ENCODE data around the gene ADGRD2.

ADGRD2 gene

DNA sequence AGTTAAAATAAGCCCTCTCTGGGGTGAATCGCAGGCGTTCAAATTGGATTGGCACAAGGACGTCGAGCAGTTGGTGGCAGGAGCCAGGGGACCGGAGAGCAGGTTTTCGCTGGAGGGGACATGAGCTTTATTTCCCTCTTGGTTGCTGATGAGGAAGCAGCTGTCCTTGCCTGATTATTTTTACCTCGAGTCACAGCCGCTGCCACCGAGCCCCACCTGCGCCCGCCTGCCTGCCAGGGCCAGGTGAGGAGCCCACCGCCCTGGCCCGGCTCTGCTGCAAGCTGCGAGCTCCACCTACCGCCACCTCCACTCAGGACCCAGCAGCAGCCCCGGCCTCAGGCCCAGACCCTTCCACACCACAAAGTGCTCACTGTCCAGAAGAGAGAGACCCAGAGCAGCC, 9.0 kb upstream of the ADGRD2 start:
- Histone ChIP-seq H3K9ac (ENCODE audit: low read length) (no peak overlapping the region), H3K9me3 (ENCODE audit: insufficient read depth, low read length) (no peaks in the 10 kb centered on the region), H3K36me3 (replicated peaks; ENCODE audit: low read depth, low read length) (no peaks in the 10 kb centered on the region), H3K4me3 (ENCODE audit: low read length) (no peak overlapping the region), H3K4me1 (ENCODE audit: low read length) (no peaks in the 10 kb centered on the region), H3K27me3 (ENCODE audit: low read depth, low read length) (no peaks in the 10 kb centered on the region), H4K20me1 (ENCODE audit: insufficient read depth, low read length) (no peaks in the 10 kb centered on the region), H2AFZ (ENCODE audit: low read depth, low read length) (no peak overlapping the region), H3K4me2 (ENCODE audit: low read length) (no peak overlapping the region), H3K27ac (ENCODE audit: low read length) (no peak overlapping the region), H3K79me2 (ENCODE audit: low read length) (no peaks in the 10 kb centered on the region)
- TF ChIP-seq EZH2phosphoT487 (IDR thresholded peaks at IDR 0.05; ENCODE audit: low read depth) = no peak

DNA sequence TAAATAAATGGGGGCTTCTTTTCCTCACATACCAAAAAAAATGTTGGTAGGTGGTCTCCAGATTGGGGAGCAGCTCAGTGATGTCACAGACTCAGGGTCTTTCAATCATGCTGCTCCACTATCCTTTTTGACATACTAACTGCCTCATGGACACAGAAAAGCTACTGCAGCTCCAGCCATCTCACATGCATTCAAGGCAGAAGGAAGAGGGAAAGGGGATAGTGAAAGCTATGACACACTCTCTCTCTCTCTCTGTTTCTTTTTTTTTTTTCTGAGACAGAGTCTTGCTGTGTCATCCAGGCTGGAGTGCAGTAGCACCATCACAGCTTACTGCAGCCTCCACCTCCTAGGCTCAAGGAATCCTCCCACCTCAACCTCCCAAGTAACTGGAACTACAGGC, 7.9 kb upstream of the ADGRD2 start:
- TF ChIP-seq EZH2phosphoT487 (IDR thresholded peaks at IDR 0.05; ENCODE audit: low read depth) = no peak
- H3K9ac ChIP-seq (ENCODE audit: low read length) = no peak overlapping the region
- H4K20me1 ChIP-seq (ENCODE audit: insufficient read depth, low read length) = no peaks in the 10 kb centered on the region
- H3K9me3 ChIP-seq (ENCODE audit: insufficient read depth, low read length) = no peaks in the 10 kb centered on the region
- H3K79me2 ChIP-seq (ENCODE audit: low read length) = no peaks in the 10 kb centered on the region
- no peaks in the 10 kb centered on the region for H3K27me3 ChIP-seq (ENCODE audit: low read depth, low read length)
- no peak overlapping the region for H3K4me2 ChIP-seq (ENCODE audit: low read length)
- no peak overlapping the region for H3K27ac ChIP-seq (ENCODE audit: low read length)
- H3K4me3 ChIP-seq (ENCODE audit: low read length) = no peak overlapping the region
- H3K36me3 ChIP-seq (replicated peaks; ENCODE audit: low read depth, low read length) = no peaks in the 10 kb centered on the region
- no peak overlapping the region for H2AFZ ChIP-seq (ENCODE audit: low read depth, low read length)
- H3K4me1 ChIP-seq (ENCODE audit: low read length) = no peaks in the 10 kb centered on the region

DNA sequence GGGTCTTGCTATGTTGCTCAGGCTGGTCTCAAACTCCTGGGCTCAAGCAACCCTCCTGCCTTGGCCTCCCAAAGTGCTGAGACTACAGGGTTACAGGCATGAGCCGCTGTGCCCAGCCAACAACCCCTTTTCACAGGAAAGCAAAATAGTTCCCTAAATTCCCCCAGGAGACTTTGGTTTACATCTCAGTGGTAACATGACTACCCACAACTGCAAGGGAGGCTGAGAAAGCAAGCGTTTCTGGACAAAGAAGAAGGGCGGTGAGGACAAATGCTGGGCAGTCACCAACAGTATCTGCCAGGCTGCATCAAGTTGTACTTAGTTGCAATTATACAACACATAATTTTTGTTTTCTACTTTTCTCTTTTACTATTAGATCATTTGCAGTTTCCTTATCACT, 7.4 kb upstream of the ADGRD2 start:
- no peak overlapping the region for H3K4me3 ChIP-seq (ENCODE audit: low read length)
- H3K9me3 ChIP-seq (ENCODE audit: insufficient read depth, low read length) = no peaks in the 10 kb centered on the region
- H3K36me3 ChIP-seq (replicated peaks; ENCODE audit: low read depth, low read length) = no peaks in the 10 kb centered on the region
- no peaks in the 10 kb centered on the region for H4K20me1 ChIP-seq (ENCODE audit: insufficient read depth, low read length)
- H3K9ac ChIP-seq (ENCODE audit: low read length) = no peak overlapping the region
- no peaks in the 10 kb centered on the region for H3K79me2 ChIP-seq (ENCODE audit: low read length)
- H3K27me3 ChIP-seq (ENCODE audit: low read depth, low read length) = no peaks in the 10 kb centered on the region
- TF ChIP-seq, protein P1, sequence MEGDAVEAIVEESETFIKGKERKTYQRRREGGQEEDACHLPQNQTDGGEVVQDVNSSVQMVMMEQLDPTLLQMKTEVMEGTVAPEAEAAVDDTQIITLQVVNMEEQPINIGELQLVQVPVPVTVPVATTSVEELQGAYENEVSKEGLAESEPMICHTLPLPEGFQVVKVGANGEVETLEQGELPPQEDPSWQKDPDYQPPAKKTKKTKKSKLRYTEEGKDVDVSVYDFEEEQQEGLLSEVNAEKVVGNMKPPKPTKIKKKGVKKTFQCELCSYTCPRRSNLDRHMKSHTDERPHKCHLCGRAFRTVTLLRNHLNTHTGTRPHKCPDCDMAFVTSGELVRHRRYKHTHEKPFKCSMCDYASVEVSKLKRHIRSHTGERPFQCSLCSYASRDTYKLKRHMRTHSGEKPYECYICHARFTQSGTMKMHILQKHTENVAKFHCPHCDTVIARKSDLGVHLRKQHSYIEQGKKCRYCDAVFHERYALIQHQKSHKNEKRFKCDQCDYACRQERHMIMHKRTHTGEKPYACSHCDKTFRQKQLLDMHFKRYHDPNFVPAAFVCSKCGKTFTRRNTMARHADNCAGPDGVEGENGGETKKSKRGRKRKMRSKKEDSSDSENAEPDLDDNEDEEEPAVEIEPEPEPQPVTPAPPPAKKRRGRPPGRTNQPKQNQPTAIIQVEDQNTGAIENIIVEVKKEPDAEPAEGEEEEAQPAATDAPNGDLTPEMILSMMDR (IDR thresholded peaks at IDR 0.05; ENCODE audit: low read depth, low read length) = no peak
- TF ChIP-seq EZH2phosphoT487 (IDR thresholded peaks at IDR 0.05; ENCODE audit: low read depth) = no peak
- no peak overlapping the region for H3K27ac ChIP-seq (ENCODE audit: low read length)
- no peak overlapping the region for H2AFZ ChIP-seq (ENCODE audit: low read depth, low read length)
- H3K4me1 ChIP-seq (ENCODE audit: low read length) = no peaks in the 10 kb centered on the region
- H3K4me2 ChIP-seq (ENCODE audit: low read length) = no peak overlapping the region

DNA sequence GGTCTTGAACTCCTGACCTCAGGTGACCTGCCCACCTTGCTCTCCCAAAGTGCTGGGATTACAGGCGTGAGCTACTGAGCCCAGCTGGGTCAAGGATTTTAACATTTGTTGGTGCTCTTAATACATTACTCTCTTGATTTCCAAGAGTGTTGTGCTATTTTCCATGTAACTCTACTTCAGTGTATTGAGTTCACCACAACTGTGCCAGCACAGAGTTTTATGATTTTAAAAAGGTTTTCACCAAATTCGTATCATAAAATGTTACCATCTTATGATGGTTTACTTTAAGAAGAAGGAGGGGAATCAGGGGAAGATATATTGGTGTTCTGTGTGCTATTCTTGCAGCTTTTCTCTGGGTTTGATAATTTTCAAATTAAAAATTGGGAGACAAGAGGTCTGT, 6.6 kb upstream of the ADGRD2 start:
- Histone ChIP-seq H3K4me3 (ENCODE audit: low read length) (no peak overlapping the region), H3K79me2 (ENCODE audit: low read length) (no peaks in the 10 kb centered on the region), H3K27ac (ENCODE audit: low read length) (no peak overlapping the region)

DNA sequence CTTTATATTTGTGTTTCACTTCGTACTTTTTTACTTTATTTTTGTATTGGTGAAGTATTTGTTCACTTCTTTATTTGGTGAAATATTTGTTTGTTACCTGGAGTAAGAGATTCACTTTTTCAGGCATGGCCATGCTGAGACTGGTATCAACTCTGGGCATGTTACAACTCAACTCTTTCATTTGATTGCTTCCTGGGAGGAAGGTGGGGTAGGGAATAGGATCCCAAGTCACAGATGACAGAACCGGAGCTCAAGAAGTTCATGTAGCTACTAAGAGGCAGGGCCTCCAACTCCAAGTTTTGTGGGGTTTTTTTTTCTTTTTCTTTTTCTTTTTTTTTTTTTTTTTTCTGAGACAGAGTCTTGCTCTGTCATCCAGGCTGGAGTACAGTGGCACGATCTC, 6.1 kb upstream of the ADGRD2 start:
- H3K9me3 ChIP-seq (ENCODE audit: insufficient read depth, low read length) = no peaks in the 10 kb centered on the region
- TF ChIP-seq, protein P1 (IDR thresholded peaks at IDR 0.05; ENCODE audit: low read depth, low read length) = no peak
- no peak for TF ChIP-seq EZH2phosphoT487 (IDR thresholded peaks at IDR 0.05; ENCODE audit: low read depth)
- H3K4me2 ChIP-seq (ENCODE audit: low read length) = no peak overlapping the region
- no peak overlapping the region for H3K27ac ChIP-seq (ENCODE audit: low read length)
- H4K20me1 ChIP-seq (ENCODE audit: insufficient read depth, low read length) = no peaks in the 10 kb centered on the region
- H3K79me2 ChIP-seq (ENCODE audit: low read length) = no peaks in the 10 kb centered on the region
- no peak overlapping the region for H3K9ac ChIP-seq (ENCODE audit: low read length)
- H3K4me1 ChIP-seq (ENCODE audit: low read length) = no peaks in the 10 kb centered on the region
- H3K27me3 ChIP-seq (ENCODE audit: low read depth, low read length) = no peaks in the 10 kb centered on the region
- no peak overlapping the region for H3K4me3 ChIP-seq (ENCODE audit: low read length)
- H2AFZ ChIP-seq (ENCODE audit: low read depth, low read length) = no peak overlapping the region
- H3K36me3 ChIP-seq (replicated peaks; ENCODE audit: low read depth, low read length) = no peaks in the 10 kb centered on the region

More for the DNA sequence above, 6.6 kb upstream of the ADGRD2 start:
- Histone ChIP-seq H3K36me3 (replicated peaks; ENCODE audit: low read depth, low read length) (no peaks in the 10 kb centered on the region), H3K4me1 (ENCODE audit: low read length) (no peaks in the 10 kb centered on the region), H4K20me1 (ENCODE audit: insufficient read depth, low read length) (no peaks in the 10 kb centered on the region), H3K9ac (ENCODE audit: low read length) (no peak overlapping the region), H3K4me2 (ENCODE audit: low read length) (no peak overlapping the region), H3K9me3 (ENCODE audit: insufficient read depth, low read length) (no peaks in the 10 kb centered on the region), H2AFZ (ENCODE audit: low read depth, low read length) (no peak overlapping the region), H3K27me3 (ENCODE audit: low read depth, low read length) (no peaks in the 10 kb centered on the region)
- no peak for TF ChIP-seq EZH2phosphoT487 (IDR thresholded peaks at IDR 0.05; ENCODE audit: low read depth)
- TF ChIP-seq, protein P1 (IDR thresholded peaks at IDR 0.05; ENCODE audit: low read depth, low read length) = no peak

Data from OCI-LY3 (cell line).